Thoracic aorta (tissue), 2 donors: ENCODE results near the gene DPP6. TPM values are rescaled to one million over a fixed set of nuclear protein-coding genes. Genes with fewer than 3 reads are reported as not detected.

Source experiments
- ATAC-seq: fragments of 150-250 bp; one replicate; pipeline ENCODE4 v1.8.0; 2017; ENCODE audit warnings: low read depth; ENCODE audit not compliant: insufficient number of reproducible peaks, low FRiP score
- DNase-seq: peaks from one replicate; pipeline ENCODE4 v3.0.0-alpha.2; 2020; ENCODE audit warnings: low spot score
- H3K27ac ChIP-seq, 2 donors: fragments of 200-600 bp; sonication (generic); 1 replicate in 1 of 2; 2 replicates in 1 of 2; pipeline ENCODE4 v1.5.1; 2016; ENCODE audit warnings: mild to moderate bottlenecking in 2 of 2, moderate library complexity in 2 of 2
- H3K27me3 ChIP-seq: fragments of 200-600 bp; sonication (generic); replicated peaks from 2 replicates; pipeline ENCODE4 v1.6.0; 2016; ENCODE audit warnings: mild to moderate bottlenecking; ENCODE audit not compliant: insufficient read depth
- H3K36me3 ChIP-seq: fragments of 200-600 bp; sonication (generic); one replicate; pipeline ENCODE4 v1.5.1; 2016
- H3K4me1 ChIP-seq, 2 donors: fragments of 200-600 bp; sonication (generic); 1 replicate in 1 of 2; 2 replicates in 1 of 2; pipeline versions ENCODE4 v1.5.1 to v1.6.0; 2016; ENCODE audit warnings: low read depth in 2 of 2, mild to moderate bottlenecking in 1 of 2; ENCODE audit not compliant: control insufficient read depth in 1 of 2
- H3K4me3 ChIP-seq: fragments of 200-600 bp; sonication (generic); 2 replicates; pipeline ENCODE4 v1.5.1; 2016; ENCODE audit warnings: mild to moderate bottlenecking
- H3K9me3 ChIP-seq: fragments of 200-600 bp; sonication (generic); 2 replicates; pipeline ENCODE4 v1.5.1; 2016
- total RNA-seq, 2 donors: library from RNA; depleted of rRNA; stranded (reverse); fragments of >200 nt; gene quantifications; one replicate each; pipeline versions ENCODE4 v1.1.0 to v1.2.3, GENCODE V29; 2016
- TF ChIP-seq, protein P1 (sequence below): fragments of 200-600 bp; sonication (generic); IDR thresholded peaks from one replicate; pipeline ENCODE4 v1.5.1; 2019; ENCODE audit warnings: antibody characterized with exemption

The DPP6 gene
- total RNA-seq, 2 donors from 2014 or later: not detected

DNA sequence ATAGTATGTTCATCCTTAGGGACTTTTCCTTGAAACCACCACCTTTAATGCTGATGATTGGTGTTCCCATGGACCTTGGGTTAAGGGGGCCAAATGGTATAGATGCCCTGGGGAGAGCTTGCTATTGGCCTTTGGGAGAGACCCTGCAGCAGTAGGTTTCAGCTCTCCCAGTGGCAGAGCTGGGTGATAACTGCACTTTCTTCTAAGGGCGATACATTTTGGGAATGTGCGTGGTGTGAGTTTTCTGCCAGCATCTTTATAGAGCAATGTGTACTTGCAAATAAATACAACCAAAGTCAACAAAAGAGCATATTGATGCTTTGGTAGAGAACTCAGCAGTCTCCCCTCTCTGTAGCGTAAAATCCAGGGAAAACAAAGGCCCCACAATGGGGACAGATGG lies 546.7 kb downstream of the DPP6 start:
- DNase-seq (no peak), ATAC-seq (no peak)
- Histone ChIP-seq H3K4me1 (no peaks in the 10 kb centered on the region), H3K36me3 (no peaks in the 10 kb centered on the region), H3K27me3 (no peaks in the 10 kb centered on the region), H3K27ac (no peak overlapping the region), H3K9me3 (no peaks in the 10 kb centered on the region), H3K4me3 (no peak overlapping the region)
- TF ChIP-seq, protein P1, sequence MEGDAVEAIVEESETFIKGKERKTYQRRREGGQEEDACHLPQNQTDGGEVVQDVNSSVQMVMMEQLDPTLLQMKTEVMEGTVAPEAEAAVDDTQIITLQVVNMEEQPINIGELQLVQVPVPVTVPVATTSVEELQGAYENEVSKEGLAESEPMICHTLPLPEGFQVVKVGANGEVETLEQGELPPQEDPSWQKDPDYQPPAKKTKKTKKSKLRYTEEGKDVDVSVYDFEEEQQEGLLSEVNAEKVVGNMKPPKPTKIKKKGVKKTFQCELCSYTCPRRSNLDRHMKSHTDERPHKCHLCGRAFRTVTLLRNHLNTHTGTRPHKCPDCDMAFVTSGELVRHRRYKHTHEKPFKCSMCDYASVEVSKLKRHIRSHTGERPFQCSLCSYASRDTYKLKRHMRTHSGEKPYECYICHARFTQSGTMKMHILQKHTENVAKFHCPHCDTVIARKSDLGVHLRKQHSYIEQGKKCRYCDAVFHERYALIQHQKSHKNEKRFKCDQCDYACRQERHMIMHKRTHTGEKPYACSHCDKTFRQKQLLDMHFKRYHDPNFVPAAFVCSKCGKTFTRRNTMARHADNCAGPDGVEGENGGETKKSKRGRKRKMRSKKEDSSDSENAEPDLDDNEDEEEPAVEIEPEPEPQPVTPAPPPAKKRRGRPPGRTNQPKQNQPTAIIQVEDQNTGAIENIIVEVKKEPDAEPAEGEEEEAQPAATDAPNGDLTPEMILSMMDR: no peak

DNA sequence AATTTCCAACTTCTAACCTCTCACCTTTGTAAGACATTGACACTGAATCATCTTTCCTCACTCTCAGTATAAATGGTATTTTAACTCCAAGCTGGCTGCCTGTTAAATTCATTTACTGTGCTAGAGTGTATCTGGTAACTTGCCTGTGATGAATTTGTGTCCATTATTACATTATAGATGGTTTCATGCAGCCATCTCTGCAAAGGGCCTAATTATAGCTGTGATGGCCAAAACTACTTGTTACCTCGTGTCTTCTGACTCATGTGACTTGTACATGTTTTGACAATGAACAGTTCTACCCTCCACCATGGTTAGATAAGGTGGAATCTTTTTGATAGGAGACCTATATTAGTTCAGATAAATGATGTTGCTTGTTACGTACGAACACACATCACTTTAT lies 558.7 kb downstream of the DPP6 start:
- no peaks in the 10 kb centered on the region for H3K4me1 ChIP-seq
- ATAC-seq: no peak
- no peak overlapping the region for H3K27ac ChIP-seq
- H3K9me3 ChIP-seq: no peaks in the 10 kb centered on the region
- TF ChIP-seq, protein P1: no peak
- H3K36me3 ChIP-seq: no peaks in the 10 kb centered on the region
- no peak for DNase-seq
- H3K4me3 ChIP-seq: no peak overlapping the region
- H3K27me3 ChIP-seq: no peaks in the 10 kb centered on the region

DNA sequence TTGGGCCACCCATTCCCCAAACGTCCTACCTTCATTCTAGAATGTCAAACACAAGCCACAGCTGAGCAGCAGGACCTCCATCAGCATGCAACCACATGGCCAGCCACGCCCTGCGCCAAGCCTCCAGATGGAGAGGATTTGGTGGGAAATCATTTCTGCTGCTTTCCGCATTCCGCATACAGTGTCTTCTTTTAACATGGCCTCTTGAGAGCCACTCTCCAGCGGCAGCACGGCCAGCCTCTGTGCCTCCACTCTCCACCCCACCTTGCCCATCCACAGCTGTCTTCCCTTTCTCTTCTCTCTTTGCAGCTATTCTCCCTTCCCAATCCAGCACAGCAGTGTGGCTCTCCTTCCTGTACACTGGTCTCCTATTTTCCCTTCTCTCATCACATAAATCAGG lies 561.6 kb downstream of the DPP6 start:
- Histone ChIP-seq H3K9me3 (no peaks in the 10 kb centered on the region), H3K27me3 (no peaks in the 10 kb centered on the region), H3K4me3 (no peak overlapping the region), H3K36me3 (no peaks in the 10 kb centered on the region), H3K27ac (no peak overlapping the region), H3K4me1 (no peaks in the 10 kb centered on the region)
- ATAC-seq (no peak), DNase-seq (no peak)
- TF ChIP-seq, protein P1: no peak

DNA sequence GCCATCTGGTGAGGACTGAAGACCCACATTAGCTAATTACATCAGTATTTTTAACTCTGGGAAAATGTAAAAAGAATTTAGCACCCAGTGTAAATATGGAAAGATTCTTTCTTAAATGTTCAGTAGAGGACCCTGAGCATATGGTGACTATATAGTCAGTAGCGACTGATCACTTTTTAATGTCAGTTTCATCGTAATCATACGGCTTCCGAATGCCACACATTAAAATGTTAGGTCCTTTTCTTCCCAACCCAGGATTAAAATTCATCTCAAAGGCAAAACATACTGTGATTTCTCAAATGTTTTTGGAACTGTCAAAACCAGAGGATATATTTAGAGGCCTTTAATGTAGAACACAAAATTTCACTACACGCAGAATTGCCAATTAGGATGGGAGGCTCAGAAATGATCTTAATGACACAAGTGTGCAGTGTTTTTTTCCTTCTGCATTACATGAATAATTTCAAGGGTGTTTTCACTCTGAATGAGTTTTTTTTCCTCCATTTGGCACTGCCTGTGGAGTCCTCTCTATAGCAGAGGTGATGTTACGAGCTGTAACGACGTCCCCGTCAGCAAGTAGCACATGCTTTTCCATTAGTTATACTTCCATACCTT lies 568.0 kb downstream of the DPP6 start:
- no peaks in the 10 kb centered on the region for H3K9me3 ChIP-seq
- H3K36me3 ChIP-seq: no peaks in the 10 kb centered on the region
- H3K27me3 ChIP-seq: no peaks in the 10 kb centered on the region
- H3K27ac ChIP-seq: no peak overlapping the region
- no peak for DNase-seq
- TF ChIP-seq, protein P1: no peak
- ATAC-seq: no peak
- H3K4me3 ChIP-seq: no peak overlapping the region
- no peaks in the 10 kb centered on the region for H3K4me1 ChIP-seq

DNA sequence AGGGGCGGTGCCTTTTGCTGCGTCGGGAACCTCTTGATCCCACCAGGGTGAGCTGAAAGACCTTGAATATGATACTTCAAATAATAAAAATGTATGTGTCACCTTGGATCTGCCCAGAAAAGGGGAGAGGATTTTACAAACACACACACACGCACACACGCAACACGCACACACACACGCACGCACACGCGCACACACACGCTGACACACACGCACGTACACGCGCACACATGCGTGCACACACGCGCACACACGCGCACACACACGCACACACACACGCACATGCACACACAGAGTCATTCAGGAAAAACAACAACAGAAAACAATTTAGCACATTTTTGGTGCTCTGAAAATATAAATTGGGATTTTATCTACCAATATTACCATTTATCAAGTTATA lies 571.2 kb downstream of the DPP6 start:
- Histone ChIP-seq H3K27ac (no peak overlapping the region), H3K27me3 (no peaks in the 10 kb centered on the region), H3K9me3 (no peaks in the 10 kb centered on the region), H3K4me3 (no peak overlapping the region), H3K4me1 (no peaks in the 10 kb centered on the region), H3K36me3 (no peaks in the 10 kb centered on the region)
- DNase-seq (no peak), ATAC-seq (no peak)
- TF ChIP-seq, protein P1: no peak
